ENCODE measurements around the gene MAP3K8. TPM values are rescaled to one million over a fixed set of nuclear protein-coding genes. Genes with fewer than 3 reads are reported as not detected.

Gene MAP3K8
- polyA plus RNA-seq, 1 donor from 2014 or later: 1.5 TPM

DNA sequence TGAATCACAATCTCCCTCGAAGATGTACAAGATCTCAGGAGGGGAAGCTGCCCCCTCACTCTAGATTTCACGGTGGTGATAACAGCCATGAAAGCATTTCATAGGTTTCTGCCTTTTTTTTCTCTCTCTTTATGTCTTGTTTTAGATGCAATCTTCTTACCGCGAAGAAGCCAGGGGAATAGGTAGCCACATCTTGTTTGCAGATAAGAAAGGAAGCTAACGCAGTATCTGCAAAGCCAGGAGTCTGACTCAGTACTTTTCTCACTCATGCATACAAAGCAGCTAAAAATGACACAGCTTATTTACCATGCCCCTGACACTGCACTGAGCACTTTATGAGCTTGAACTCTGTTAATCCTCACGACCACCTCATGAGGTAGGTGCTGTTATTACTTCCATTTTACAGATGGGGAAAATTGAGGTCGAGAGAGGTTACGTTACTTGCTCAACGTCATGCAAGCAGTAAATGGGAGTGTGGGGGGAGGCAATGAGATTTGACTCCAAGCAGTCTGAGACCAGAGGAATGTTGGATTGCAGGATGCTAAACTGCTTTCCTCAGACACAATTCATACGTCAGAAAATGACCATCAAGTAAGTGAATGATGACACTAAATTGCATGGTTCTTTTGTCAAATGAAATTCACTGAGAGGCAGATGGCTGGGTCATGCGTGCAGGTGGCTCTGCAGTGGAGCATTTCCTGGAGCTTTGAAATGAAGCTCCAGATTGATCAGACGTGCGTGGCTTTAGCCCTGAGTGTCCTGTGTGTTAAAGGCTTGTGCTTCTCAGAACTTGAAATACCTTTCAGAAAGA, 3.3 kb downstream of the MAP3K8 start:
- H3K27ac ChIP-seq (ENCODE audit: low read length): no peak overlapping the region
- no peaks in the 10 kb centered on the region for H3K36me3 ChIP-seq (ENCODE audit: insufficient read depth, low read length)
- H3K79me2 ChIP-seq (replicated peaks; ENCODE audit: insufficient read depth, low read length): no peaks in the 10 kb centered on the region
- no peak overlapping the region for H3K9ac ChIP-seq (ENCODE audit: low read length)
- H3F3A ChIP-seq (ENCODE audit: insufficient read depth, low read length, poor library complexity, severe bottlenecking): no peaks in the 10 kb centered on the region
- no peaks in the 10 kb centered on the region for H4K20me1 ChIP-seq (ENCODE audit: insufficient read depth)
- TF ChIP-seq EZH2 (IDR thresholded peaks at IDR 0.05; ENCODE audit: borderline replicate concordance, insufficient read depth, low read length, poor library complexity, severe bottlenecking) (no peak), MXI1 (conservative IDR thresholded peaks at IDR 0.05; ENCODE audit: poor library complexity, severe bottlenecking) (no peak), POLR2AphosphoS5 (IDR thresholded peaks at IDR 0.05) (no peak), EP300 (conservative IDR thresholded peaks at IDR 0.05; ENCODE audit: poor library complexity, severe bottlenecking) (no peak), TAF1 (IDR thresholded peaks at IDR 0.05; ENCODE audit: low read depth) (no peak), RAD21 (conservative IDR thresholded peaks at IDR 0.05) (no peak), SMC3 (conservative IDR thresholded peaks at IDR 0.05; ENCODE audit: poor library complexity) (no peak)
- TF ChIP-seq, protein P1, sequence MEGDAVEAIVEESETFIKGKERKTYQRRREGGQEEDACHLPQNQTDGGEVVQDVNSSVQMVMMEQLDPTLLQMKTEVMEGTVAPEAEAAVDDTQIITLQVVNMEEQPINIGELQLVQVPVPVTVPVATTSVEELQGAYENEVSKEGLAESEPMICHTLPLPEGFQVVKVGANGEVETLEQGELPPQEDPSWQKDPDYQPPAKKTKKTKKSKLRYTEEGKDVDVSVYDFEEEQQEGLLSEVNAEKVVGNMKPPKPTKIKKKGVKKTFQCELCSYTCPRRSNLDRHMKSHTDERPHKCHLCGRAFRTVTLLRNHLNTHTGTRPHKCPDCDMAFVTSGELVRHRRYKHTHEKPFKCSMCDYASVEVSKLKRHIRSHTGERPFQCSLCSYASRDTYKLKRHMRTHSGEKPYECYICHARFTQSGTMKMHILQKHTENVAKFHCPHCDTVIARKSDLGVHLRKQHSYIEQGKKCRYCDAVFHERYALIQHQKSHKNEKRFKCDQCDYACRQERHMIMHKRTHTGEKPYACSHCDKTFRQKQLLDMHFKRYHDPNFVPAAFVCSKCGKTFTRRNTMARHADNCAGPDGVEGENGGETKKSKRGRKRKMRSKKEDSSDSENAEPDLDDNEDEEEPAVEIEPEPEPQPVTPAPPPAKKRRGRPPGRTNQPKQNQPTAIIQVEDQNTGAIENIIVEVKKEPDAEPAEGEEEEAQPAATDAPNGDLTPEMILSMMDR (IDR thresholded peaks at IDR 0.05; ENCODE audit: poor library complexity, severe bottlenecking): no peak
- TF ChIP-seq, protein P2, sequence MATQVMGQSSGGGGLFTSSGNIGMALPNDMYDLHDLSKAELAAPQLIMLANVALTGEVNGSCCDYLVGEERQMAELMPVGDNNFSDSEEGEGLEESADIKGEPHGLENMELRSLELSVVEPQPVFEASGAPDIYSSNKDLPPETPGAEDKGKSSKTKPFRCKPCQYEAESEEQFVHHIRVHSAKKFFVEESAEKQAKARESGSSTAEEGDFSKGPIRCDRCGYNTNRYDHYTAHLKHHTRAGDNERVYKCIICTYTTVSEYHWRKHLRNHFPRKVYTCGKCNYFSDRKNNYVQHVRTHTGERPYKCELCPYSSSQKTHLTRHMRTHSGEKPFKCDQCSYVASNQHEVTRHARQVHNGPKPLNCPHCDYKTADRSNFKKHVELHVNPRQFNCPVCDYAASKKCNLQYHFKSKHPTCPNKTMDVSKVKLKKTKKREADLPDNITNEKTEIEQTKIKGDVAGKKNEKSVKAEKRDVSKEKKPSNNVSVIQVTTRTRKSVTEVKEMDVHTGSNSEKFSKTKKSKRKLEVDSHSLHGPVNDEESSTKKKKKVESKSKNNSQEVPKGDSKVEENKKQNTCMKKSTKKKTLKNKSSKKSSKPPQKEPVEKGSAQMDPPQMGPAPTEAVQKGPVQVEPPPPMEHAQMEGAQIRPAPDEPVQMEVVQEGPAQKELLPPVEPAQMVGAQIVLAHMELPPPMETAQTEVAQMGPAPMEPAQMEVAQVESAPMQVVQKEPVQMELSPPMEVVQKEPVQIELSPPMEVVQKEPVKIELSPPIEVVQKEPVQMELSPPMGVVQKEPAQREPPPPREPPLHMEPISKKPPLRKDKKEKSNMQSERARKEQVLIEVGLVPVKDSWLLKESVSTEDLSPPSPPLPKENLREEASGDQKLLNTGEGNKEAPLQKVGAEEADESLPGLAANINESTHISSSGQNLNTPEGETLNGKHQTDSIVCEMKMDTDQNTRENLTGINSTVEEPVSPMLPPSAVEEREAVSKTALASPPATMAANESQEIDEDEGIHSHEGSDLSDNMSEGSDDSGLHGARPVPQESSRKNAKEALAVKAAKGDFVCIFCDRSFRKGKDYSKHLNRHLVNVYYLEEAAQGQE (IDR thresholded peaks at IDR 0.05; ENCODE audit: borderline replicate concordance): no peak
- H3K9me2 ChIP-seq (ENCODE audit: insufficient read depth, low read length): no peaks in the 10 kb centered on the region
- H3K4me2 ChIP-seq (ENCODE audit: low read length): no peak overlapping the region
- no peak overlapping the region for H3K4me3 ChIP-seq (ENCODE audit: low read length)
- no peaks in the 10 kb centered on the region for H3K27me3 ChIP-seq (ENCODE audit: insufficient read depth, low read depth, low read length)
- H2AFZ ChIP-seq (ENCODE audit: low read depth, low read length): no peak overlapping the region
- no peaks in the 10 kb centered on the region for H3K9me3 ChIP-seq (ENCODE audit: low read length)

DNA sequence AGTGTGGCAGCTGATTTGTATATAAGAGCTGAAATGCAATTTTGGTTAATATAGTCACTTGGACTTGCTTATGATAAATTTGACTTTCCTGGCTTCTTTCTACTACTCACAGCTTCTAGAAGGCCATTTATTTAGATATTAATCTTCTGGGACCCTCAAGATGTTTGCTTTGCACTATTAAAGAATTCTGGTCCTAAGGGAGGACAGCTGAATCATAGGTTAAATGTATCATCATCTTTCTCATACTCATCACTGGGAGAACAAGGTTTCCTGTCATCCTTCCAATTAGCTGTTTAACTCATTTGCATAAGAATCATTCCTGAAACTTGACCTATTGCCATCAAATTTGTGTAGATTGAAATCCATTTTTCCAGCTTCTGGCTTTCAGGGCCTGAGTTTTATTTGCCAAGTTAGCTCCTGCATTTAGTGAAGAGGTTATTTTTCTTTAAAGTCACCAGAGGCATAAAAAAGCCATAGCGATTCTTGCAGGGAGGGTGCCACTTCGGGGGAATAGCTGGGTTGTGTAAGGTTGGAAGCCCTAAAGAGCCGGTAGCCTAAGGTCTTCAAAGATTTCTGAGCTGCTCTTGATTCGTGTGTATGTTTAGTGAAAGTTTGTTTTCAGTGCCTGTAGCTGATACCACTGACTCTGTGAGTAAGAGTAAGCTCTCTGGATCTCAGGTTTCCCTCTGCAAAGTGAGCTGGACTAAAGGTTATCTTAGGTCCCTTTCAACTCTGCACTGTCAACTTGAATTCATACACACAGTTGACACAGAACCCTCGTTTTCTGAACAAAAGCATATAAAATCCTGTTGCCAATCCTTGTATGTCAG, 4.3 kb downstream of the MAP3K8 start:
- no peaks in the 10 kb centered on the region for H3K9me3 ChIP-seq (ENCODE audit: low read length)
- H3K27me3 ChIP-seq (ENCODE audit: insufficient read depth, low read depth, low read length): no peaks in the 10 kb centered on the region
- no peaks in the 10 kb centered on the region for H4K20me1 ChIP-seq (ENCODE audit: insufficient read depth)
- H3K4me3 ChIP-seq (ENCODE audit: low read length): no peak overlapping the region
- no peaks in the 10 kb centered on the region for H3K36me3 ChIP-seq (ENCODE audit: insufficient read depth, low read length)
- no peak overlapping the region for H3K9ac ChIP-seq (ENCODE audit: low read length)
- H3K4me2 ChIP-seq (ENCODE audit: low read length): no peak overlapping the region
- TF ChIP-seq, protein P2 (IDR thresholded peaks at IDR 0.05; ENCODE audit: borderline replicate concordance): no peak
- TF ChIP-seq TAF1 (IDR thresholded peaks at IDR 0.05; ENCODE audit: low read depth): no peak
- no peak for TF ChIP-seq POLR2AphosphoS5 (IDR thresholded peaks at IDR 0.05)
- no peak for TF ChIP-seq MXI1 (conservative IDR thresholded peaks at IDR 0.05; ENCODE audit: poor library complexity, severe bottlenecking)
- TF ChIP-seq RAD21 (conservative IDR thresholded peaks at IDR 0.05): no peak
- no peak for TF ChIP-seq EP300 (conservative IDR thresholded peaks at IDR 0.05; ENCODE audit: poor library complexity, severe bottlenecking)
- no peak for TF ChIP-seq SMC3 (conservative IDR thresholded peaks at IDR 0.05; ENCODE audit: poor library complexity)
- TF ChIP-seq EZH2 (IDR thresholded peaks at IDR 0.05; ENCODE audit: borderline replicate concordance, insufficient read depth, low read length, poor library complexity, severe bottlenecking): no peak
- TF ChIP-seq, protein P1 (IDR thresholded peaks at IDR 0.05; ENCODE audit: poor library complexity, severe bottlenecking): no peak
- no peaks in the 10 kb centered on the region for H3K79me2 ChIP-seq (replicated peaks; ENCODE audit: insufficient read depth, low read length)
- H2AFZ ChIP-seq (ENCODE audit: low read depth, low read length): no peak overlapping the region
- no peak overlapping the region for H3K27ac ChIP-seq (ENCODE audit: low read length)
- no peaks in the 10 kb centered on the region for H3F3A ChIP-seq (ENCODE audit: insufficient read depth, low read length, poor library complexity, severe bottlenecking)
- no peaks in the 10 kb centered on the region for H3K9me2 ChIP-seq (ENCODE audit: insufficient read depth, low read length)
